HEK293 (cell line): ENCODE results near the gene NFE2L1.

Experiments
- CTCF ChIA-PET: fragments of 350-600 bp; formaldehyde crosslinking; extraction: SDS; loops from one replicate; lab custom pipeline; 2021; ENCODE audit warnings: antibody characterized with exemption; lab: Yijun Ruan, JAX
- POLR2A ChIA-PET: fragments of 300-600 bp; formaldehyde crosslinking; extraction: SDS; loops from one replicate; lab custom pipeline; 2020; ENCODE audit warnings: antibody characterized with exemption, inconsistent platforms; lab: Yijun Ruan, JAX
- H3K27ac ChIP-seq: fragments of 200-500 bp; sonication (Bioruptor generic); 2 replicates; pipeline ENCODE4 v1.5.1; 2014; ENCODE audit warnings: low read depth, low read length, control low read depth, inconsistent platforms; ENCODE audit errors: extremely low read depth
- H3K36me3 ChIP-seq, 2 experiments: fragments of 200-500 bp in 1 of 2; sonication (Bioruptor generic) in 1 of 2; 1 replicate in 1 of 2; 2 replicates in 1 of 2; pipeline ENCODE4 v1.5.1; 2014 to 2017; ENCODE audit warnings: inconsistent platforms in 2 of 2, low read length in 2 of 2; ENCODE audit not compliant: control insufficient read depth in 2 of 2, insufficient read depth in 1 of 2
- H3K4me1 ChIP-seq: fragments of 200-500 bp; sonication (Bioruptor generic); 2 replicates; pipeline ENCODE4 v1.5.1; 2014; ENCODE audit warnings: mild to moderate bottlenecking, low read length, inconsistent platforms; ENCODE audit not compliant: control insufficient read depth, insufficient read depth
- H3K4me3 ChIP-seq: 2 replicates; pipeline ENCODE4 v1.5.1; 2011; ENCODE audit warnings: low read depth, mild to moderate bottlenecking, control low read depth, low read length, moderate library complexity
- H3K9me3 ChIP-seq: fragments of 200-500 bp; sonication (Bioruptor generic); 2 replicates; pipeline ENCODE4 v1.5.1; 2014; ENCODE audit warnings: low read depth, low read length, inconsistent platforms; ENCODE audit not compliant: control insufficient read depth, insufficient read depth
- HOXC10 ChIP-seq: sonication (generic); formaldehyde crosslinking; IDR thresholded peaks from 2 replicates; pipeline ENCODE4 v1.8.1; 2023; ENCODE audit warnings: mild to moderate bottlenecking, missing genetic modification reagents
- IKZF3 ChIP-seq: fragments of 450-650 bp; IDR thresholded peaks from 2 replicates; pipeline ENCODE4 v1.5.0; 2018; ENCODE audit warnings: missing biosample characterization, mild to moderate bottlenecking, missing genetic modification characterization, moderate library complexity
- KLF10 ChIP-seq: fragments of 450-650 bp; IDR thresholded peaks from 2 replicates; pipeline ENCODE4 v1.5.1; 2018; ENCODE audit warnings: missing biosample characterization, mild to moderate bottlenecking, missing genetic modification characterization
- PRDM1 ChIP-seq: fragments of 450-650 bp; formaldehyde crosslinking; IDR thresholded peaks from 2 replicates; pipeline ENCODE4; 2016; ENCODE audit warnings: missing biosample characterization, missing genetic modification characterization
- RBAK ChIP-seq: fragments of 450-650 bp; formaldehyde crosslinking; IDR thresholded peaks from 2 replicates; pipeline ENCODE4 v1.5.1; 2016; ENCODE audit warnings: missing biosample characterization, missing genetic modification characterization
- SP2 ChIP-seq: fragments of 450-650 bp; formaldehyde crosslinking; IDR thresholded peaks from 2 replicates; pipeline ENCODE4 v1.5.1; 2016; ENCODE audit warnings: missing biosample characterization, missing genetic modification characterization
- SP3 ChIP-seq: fragments of 450-650 bp; formaldehyde crosslinking; IDR thresholded peaks from 2 replicates; pipeline ENCODE4 v1.5.1; 2016; ENCODE audit warnings: missing biosample characterization, missing genetic modification characterization
- ZBTB7A ChIP-seq: fragments of 450-650 bp; formaldehyde crosslinking; IDR thresholded peaks from 2 replicates; pipeline ENCODE4 v1.5.1; 2016; ENCODE audit warnings: low read depth, missing biosample characterization, missing genetic modification characterization
- ZFHX2 ChIP-seq: fragments of 450-650 bp; formaldehyde crosslinking; conservative IDR thresholded peaks from 2 replicates; pipeline ENCODE4 v1.5.1; 2016; ENCODE audit warnings: missing biosample characterization, missing genetic modification characterization
- ZNF133 ChIP-seq: fragments of 450-650 bp; formaldehyde crosslinking; IDR thresholded peaks from 2 replicates; pipeline ENCODE4 v1.5.1; 2016; ENCODE audit warnings: missing biosample characterization, missing genetic modification characterization
- ZNF16 ChIP-seq: fragments of 450-650 bp; formaldehyde crosslinking; IDR thresholded peaks from 2 replicates; pipeline ENCODE4 v1.5.1; 2016; ENCODE audit warnings: low read depth, missing biosample characterization, missing genetic modification characterization
- ZNF175 ChIP-seq: fragments of 450-650 bp; formaldehyde crosslinking; IDR thresholded peaks from 2 replicates; pipeline ENCODE4 v1.5.1; 2016; ENCODE audit warnings: missing biosample characterization, missing genetic modification characterization
- ZNF214 ChIP-seq: fragments of 450-650 bp; formaldehyde crosslinking; IDR thresholded peaks from 2 replicates; pipeline ENCODE4 v1.5.1; 2017; ENCODE audit warnings: missing biosample characterization, mild to moderate bottlenecking, missing genetic modification characterization, borderline replicate concordance
- ZNF292 ChIP-seq: fragments of 450-650 bp; formaldehyde crosslinking; IDR thresholded peaks from 2 replicates; pipeline ENCODE4 v1.5.1; 2016; ENCODE audit warnings: low read depth, missing biosample characterization, missing genetic modification characterization, borderline replicate concordance
- ZNF302 ChIP-seq: fragments of 450-650 bp; formaldehyde crosslinking; IDR thresholded peaks from 2 replicates; pipeline ENCODE4 v1.5.1; 2016; ENCODE audit warnings: missing biosample characterization, missing genetic modification characterization, low read depth
- ZNF311 ChIP-seq: fragments of 450-650 bp; formaldehyde crosslinking; IDR thresholded peaks from 2 replicates; pipeline ENCODE4 v1.5.1; 2017; ENCODE audit warnings: missing biosample characterization, missing genetic modification characterization, borderline replicate concordance
- ZNF416 ChIP-seq: fragments of 450-650 bp; formaldehyde crosslinking; IDR thresholded peaks from 2 replicates; pipeline ENCODE4 v1.5.1; 2016; ENCODE audit warnings: missing biosample characterization, missing genetic modification characterization
- ZNF600 ChIP-seq: fragments of 450-650 bp; formaldehyde crosslinking; IDR thresholded peaks from 2 replicates; pipeline ENCODE4 v1.5.1; 2016; ENCODE audit warnings: missing biosample characterization, missing genetic modification characterization
- ZNF660 ChIP-seq: fragments of 450-650 bp; IDR thresholded peaks from 2 replicates; pipeline ENCODE4 v1.5.1; 2018; ENCODE audit warnings: missing biosample characterization, mild to moderate bottlenecking, missing genetic modification characterization
- ZNF670 ChIP-seq: fragments of 450-650 bp; formaldehyde crosslinking; IDR thresholded peaks from 2 replicates; pipeline ENCODE4 v1.5.1; 2016; ENCODE audit warnings: missing biosample characterization, missing genetic modification characterization, low read depth
- ZNF843 ChIP-seq: fragments of 450-650 bp; formaldehyde crosslinking; IDR thresholded peaks from 2 replicates; pipeline ENCODE4 v1.5.1; 2016; ENCODE audit warnings: missing biosample characterization, missing genetic modification characterization
- TF ChIP-seq, protein P1 (sequence below): fragments of 450-650 bp; formaldehyde crosslinking; IDR thresholded peaks from 2 replicates; pipeline ENCODE4; 2016; ENCODE audit warnings: missing biosample characterization, missing genetic modification characterization
- TF ChIP-seq, protein P2 (sequence below): fragments of 450-650 bp; formaldehyde crosslinking; IDR thresholded peaks from 2 replicates; pipeline ENCODE4 v1.5.1; 2016; ENCODE audit warnings: missing biosample characterization, missing genetic modification characterization
- TF ChIP-seq, protein P3 (sequence below): fragments of 450-650 bp; formaldehyde crosslinking; IDR thresholded peaks from 2 replicates; pipeline ENCODE4 v1.5.1; 2016; ENCODE audit warnings: missing biosample characterization, missing genetic modification characterization
- TF ChIP-seq, protein P4 (sequence below): fragments of 450-650 bp; formaldehyde crosslinking; IDR thresholded peaks from 2 replicates; pipeline ENCODE4 v1.5.1; 2016; ENCODE audit warnings: missing biosample characterization, missing genetic modification characterization
- TF ChIP-seq, protein P5 (sequence below): fragments of 450-650 bp; formaldehyde crosslinking; IDR thresholded peaks from 2 replicates; pipeline ENCODE4 v1.5.1; 2016; ENCODE audit warnings: missing biosample characterization, missing genetic modification characterization

Gene NFE2L1

DNA sequence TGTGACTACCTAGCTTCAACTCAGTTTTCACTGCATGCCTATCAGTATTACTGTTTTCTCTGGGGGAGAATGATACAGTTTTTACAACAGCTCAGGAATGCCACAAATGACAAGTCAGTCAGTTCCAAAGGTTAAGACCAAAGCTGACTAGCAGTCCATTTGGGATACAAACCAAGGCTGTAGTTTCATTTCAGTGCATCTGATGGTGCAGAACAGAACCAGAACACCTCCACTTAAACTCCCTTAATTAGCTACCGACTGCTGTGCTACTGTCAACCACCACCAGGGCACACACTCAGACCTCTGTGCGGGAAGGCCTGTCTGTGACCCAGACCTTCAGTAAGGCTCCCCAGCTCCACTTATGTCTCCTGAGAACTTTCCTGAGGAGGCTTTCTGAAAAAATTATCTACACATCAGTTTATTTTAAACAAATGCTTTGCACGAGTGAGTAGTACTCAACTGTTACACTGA lies 20.4 kb downstream of the NFE2L1 start:
- 0 out of 2 replicates have a peak overlapping the region, but pooled peaks have one; percentile 26 for H3K27ac ChIP-seq
- no peaks in the 10 kb centered on the region for H3K4me1 ChIP-seq
- H3K9me3 ChIP-seq = no peaks in the 10 kb centered on the region
- peaks cover 58 to 90% of the 10 kb centered on the region in 2 experiments for H3K36me3 ChIP-seq
- ChIA-PET CTCF (interaction anchor here (0.5 to 4.9 kb wide), 12 partner anchors 10 to 262 kb away, joined by 3 to 35 read pairs (median 4); partner anchors contain the start of gene SNX11), POLR2A (interaction anchor here (0.8 to 1.5 kb wide), 4 partner anchors 12 to 43 kb away, joined by 3 to 8 read pairs (median 4); partner anchors contain the start of gene NFE2L1)
- TF ChIP-seq ZNF600 (peak; percentile 87), PRDM1 (tag by site-specific recombination) (0 out of 2 replicates have a peak, but pooled peaks have one; percentile 41), ZNF175 (no peak), RBAK (no peak)
- TF ChIP-seq, protein P1, sequence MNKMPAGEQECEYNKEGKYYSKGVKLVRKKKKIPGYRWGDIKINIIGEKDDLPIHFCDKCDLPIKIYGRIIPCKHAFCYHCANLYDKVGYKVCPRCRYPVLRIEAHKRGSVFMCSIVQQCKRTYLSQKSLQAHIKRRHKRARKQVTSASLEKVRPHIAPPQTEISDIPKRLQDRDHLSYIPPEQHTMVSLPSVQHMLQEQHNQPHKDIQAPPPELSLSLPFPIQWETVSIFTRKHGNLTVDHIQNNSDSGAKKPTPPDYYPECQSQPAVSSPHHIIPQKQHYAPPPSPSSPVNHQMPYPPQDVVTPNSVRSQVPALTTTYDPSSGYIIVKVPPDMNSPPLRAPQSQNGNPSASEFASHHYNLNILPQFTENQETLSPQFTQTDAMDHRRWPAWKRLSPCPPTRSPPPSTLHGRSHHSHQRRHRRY (tag by site-specific recombination) = no peak
- no peak overlapping the region for H3K4me3 ChIP-seq

DNA sequence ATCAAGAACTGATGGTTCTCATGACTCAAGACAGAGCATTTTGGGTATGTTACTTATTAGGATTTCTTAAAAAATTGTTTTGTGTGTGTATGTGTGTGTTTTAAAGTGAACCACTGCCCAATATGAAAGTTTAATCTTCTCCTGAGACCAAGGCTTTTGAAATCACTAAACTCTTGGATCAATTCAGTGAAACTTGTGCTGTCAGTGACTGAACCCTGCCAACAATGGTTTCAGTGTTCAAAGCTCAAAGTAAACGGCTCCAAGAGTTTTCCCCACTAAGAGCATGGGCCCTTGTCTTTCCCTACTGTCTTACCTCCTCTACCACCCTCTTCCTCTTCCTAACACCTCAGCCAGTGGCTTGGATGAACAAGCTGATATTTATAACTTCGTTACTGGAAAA lies 22.0 kb downstream of the NFE2L1 start:
- no peaks in the 10 kb centered on the region for H3K9me3 ChIP-seq
- no peak for TF ChIP-seq ZNF175
- TF ChIP-seq ZNF843 (tag by site-specific recombination) = no peak
- no peak for TF ChIP-seq ZNF311
- no peak for TF ChIP-seq KLF10
- TF ChIP-seq ZBTB7A (tag by site-specific recombination) = no peak
- TF ChIP-seq, protein P2, sequence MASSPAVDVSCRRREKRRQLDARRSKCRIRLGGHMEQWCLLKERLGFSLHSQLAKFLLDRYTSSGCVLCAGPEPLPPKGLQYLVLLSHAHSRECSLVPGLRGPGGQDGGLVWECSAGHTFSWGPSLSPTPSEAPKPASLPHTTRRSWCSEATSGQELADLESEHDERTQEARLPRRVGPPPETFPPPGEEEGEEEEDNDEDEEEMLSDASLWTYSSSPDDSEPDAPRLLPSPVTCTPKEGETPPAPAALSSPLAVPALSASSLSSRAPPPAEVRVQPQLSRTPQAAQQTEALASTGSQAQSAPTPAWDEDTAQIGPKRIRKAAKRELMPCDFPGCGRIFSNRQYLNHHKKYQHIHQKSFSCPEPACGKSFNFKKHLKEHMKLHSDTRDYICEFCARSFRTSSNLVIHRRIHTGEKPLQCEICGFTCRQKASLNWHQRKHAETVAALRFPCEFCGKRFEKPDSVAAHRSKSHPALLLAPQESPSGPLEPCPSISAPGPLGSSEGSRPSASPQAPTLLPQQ = no peak
- no peak for TF ChIP-seq ZNF133
- TF ChIP-seq ZNF416 = no peak
- TF ChIP-seq ZNF214 = no peak
- no peak for TF ChIP-seq ZNF660 (tag by site-specific recombination)
- TF ChIP-seq ZNF16 (tag by site-specific recombination) = no peak
- no peak for TF ChIP-seq ZNF292
- TF ChIP-seq SP3 (tag by site-specific recombination) = no peak
- no peak for TF ChIP-seq ZNF670
- TF ChIP-seq, protein P3, sequence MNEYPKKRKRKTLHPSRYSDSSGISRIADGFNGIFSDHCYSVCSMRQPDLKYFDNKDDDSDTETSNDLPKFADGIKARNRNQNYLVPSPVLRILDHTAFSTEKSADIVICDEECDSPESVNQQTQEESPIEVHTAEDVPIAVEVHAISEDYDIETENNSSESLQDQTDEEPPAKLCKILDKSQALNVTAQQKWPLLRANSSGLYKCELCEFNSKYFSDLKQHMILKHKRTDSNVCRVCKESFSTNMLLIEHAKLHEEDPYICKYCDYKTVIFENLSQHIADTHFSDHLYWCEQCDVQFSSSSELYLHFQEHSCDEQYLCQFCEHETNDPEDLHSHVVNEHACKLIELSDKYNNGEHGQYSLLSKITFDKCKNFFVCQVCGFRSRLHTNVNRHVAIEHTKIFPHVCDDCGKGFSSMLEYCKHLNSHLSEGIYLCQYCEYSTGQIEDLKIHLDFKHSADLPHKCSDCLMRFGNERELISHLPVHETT (tag by site-specific recombination) = no peak
- ChIA-PET POLR2A (no interaction called here), CTCF (interaction anchor here (0.6 to 4.9 kb wide), 4 partner anchors 8 to 44 kb away, joined by 3 to 35 read pairs (median 4); no protein-coding TSS in a partner anchor)
- no peaks in the 10 kb centered on the region for H3K4me1 ChIP-seq
- H3K4me3 ChIP-seq = no peak overlapping the region
- H3K27ac ChIP-seq = no peak overlapping the region
- peaks cover 61 to 89% of the 10 kb centered on the region in 2 experiments for H3K36me3 ChIP-seq

DNA sequence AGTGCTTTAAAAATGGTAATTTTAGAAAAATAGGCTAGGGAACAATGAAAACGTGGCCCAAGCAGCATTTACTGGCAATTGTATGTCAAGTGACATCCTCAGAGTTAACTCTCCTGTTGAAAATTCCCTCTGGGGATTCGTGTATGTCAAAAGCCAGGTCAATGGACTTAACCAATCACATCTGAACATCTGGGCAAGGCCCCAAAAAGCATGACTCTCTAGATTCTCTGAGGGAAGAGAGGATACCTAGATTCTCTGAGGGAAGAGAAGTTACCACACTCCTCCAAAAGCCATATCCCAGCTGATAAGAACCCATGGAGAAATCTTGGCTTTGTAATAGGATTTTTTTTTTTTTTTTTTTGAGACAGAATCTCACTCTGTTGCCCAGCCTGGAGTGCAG lies 23.5 kb downstream of the NFE2L1 start:
- ChIA-PET CTCF (interaction anchor here (10.4 kb wide), 1 partner anchor 43 kb away, joined by 197 read pairs; no protein-coding TSS in a partner anchor), POLR2A (no interaction called here)
- H3K4me3 ChIP-seq = no peak overlapping the region
- H3K9me3 ChIP-seq = no peaks in the 10 kb centered on the region
- H3K36me3 ChIP-seq = peaks cover 67 to 92% of the 10 kb centered on the region in 2 experiments
- no peaks in the 10 kb centered on the region for H3K4me1 ChIP-seq
- H3K27ac ChIP-seq = no peak overlapping the region
- TF ChIP-seq ZFHX2 (no peak), IKZF3 (tag by site-specific recombination) (no peak), HOXC10 (no peak), SP2 (tag by site-specific recombination) (no peak), PRDM1 (tag by site-specific recombination) (no peak), ZNF302 (tag by site-specific recombination) (no peak)
- TF ChIP-seq, protein P4, sequence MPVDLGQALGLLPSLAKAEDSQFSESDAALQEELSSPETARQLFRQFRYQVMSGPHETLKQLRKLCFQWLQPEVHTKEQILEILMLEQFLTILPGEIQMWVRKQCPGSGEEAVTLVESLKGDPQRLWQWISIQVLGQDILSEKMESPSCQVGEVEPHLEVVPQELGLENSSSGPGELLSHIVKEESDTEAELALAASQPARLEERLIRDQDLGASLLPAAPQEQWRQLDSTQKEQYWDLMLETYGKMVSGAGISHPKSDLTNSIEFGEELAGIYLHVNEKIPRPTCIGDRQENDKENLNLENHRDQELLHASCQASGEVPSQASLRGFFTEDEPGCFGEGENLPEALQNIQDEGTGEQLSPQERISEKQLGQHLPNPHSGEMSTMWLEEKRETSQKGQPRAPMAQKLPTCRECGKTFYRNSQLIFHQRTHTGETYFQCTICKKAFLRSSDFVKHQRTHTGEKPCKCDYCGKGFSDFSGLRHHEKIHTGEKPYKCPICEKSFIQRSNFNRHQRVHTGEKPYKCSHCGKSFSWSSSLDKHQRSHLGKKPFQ (tag by site-specific recombination) = no peak
- TF ChIP-seq, protein P5, sequence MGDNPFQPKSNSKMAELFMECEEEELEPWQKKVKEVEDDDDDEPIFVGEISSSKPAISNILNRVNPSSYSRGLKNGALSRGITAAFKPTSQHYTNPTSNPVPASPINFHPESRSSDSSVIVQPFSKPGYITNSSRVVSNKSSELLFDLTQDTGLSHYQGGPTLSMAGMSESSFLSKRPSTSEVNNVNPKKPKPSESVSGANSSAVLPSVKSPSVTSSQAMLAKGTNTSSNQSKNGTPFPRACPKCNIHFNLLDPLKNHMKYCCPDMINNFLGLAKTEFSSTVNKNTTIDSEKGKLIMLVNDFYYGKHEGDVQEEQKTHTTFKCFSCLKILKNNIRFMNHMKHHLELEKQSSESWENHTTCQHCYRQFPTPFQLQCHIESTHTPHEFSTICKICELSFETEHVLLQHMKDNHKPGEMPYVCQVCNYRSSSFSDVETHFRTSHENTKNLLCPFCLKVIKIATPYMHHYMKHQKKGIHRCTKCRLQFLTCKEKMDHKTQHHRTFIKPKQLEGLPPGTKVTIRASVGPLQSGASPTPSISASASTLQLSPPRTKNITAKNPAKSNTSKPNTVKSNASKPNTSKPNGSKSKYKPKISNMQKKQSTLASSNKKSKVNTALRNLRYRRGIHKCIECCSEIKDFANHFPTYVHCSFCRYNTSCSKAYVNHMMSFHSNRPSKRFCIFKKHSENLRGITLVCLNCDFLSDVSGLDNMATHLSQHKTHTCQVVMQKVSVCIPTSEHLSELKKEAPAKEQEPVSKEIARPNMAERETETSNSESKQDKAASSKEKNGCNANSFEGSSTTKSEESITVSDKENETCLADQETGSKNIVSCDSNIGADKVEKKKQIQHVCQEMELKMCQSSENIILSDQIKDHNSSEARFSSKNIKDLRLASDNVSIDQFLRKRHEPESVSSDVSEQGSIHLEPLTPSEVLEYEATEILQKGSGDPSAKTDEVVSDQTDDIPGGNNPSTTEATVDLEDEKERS (tag by site-specific recombination) = no peak
